ENCODE measurements around the gene C1QTNF8. TPM values are rescaled to one million over a fixed set of nuclear protein-coding genes. Genes with fewer than 3 reads are reported as not detected.

Gene C1QTNF8
- total and polyA plus RNA-seq, 2 donors (not counting 1 experiment from before 2014, with no cell fraction given), result not detected

DNA sequence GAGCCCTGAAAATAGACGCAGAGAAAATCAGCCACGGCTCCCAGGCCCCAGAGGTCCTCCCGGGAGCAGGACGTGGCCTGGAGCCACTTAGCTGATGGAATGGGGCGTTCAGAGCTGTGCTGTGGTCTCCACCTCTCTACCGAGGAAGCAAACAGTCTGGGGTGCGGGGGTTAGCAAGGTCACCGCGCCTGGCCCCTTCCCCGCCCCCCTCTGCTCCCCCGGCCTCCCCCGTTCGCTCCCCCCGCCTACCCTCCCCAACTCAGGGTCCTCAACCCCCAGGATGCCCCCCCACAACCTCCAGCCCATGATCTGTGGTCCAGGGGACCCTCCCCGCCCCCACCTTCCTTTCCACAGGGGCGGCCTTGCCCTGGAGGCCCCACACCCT, 20.6 kb upstream of the C1QTNF8 start:
- intact Hi-C loops (cut with micrococcal nuclease), result no loop called here
- no peaks in the 10 kb centered on the region for H3K9me3 ChIP-seq (ENCODE audit: control extremely low read depth in 1 of 3, control insufficient read depth in 2 of 3, insufficient read depth in 1 of 3, low read length in 2 of 3)
- CTCF ChIA-PET, result no interaction called here
- H3K36me3 ChIP-seq (replicated peaks in 1 of 2; ENCODE audit: control extremely low read depth in 1 of 2, control insufficient read depth in 1 of 2, extremely low read depth in 1 of 2, insufficient read depth in 2 of 2, low read length in 1 of 2), result no peaks in the 10 kb centered on the region
- no peak overlapping the region for H3K4me2 ChIP-seq (replicated peaks; ENCODE audit: low read depth, low read length, poor library complexity, severe bottlenecking)
- no peak overlapping the region for H3K4me3 ChIP-seq (ENCODE audit: control extremely low read depth in 1 of 5, extremely low read depth in 1 of 5, insufficient read depth in 1 of 5, low read depth in 2 of 5, low read length in 4 of 5)
- H3K4me3 Mint-ChIP-seq, result no peak overlapping the region
- H3K27ac ChIP-seq (ENCODE audit: low read length in 2 of 2), result no peak overlapping the region
- POLR2A ChIA-PET, result no interaction called here
- ATAC-seq (ENCODE audit: low read depth) (no peak), DNase-seq (no peak)
- H4K20me1 ChIP-seq (ENCODE audit: control insufficient read depth, insufficient read depth, low read length, poor library complexity, severe bottlenecking), result no peaks in the 10 kb centered on the region
- peaks cover 4% of the 10 kb centered on the region for H3K27me3 Mint-ChIP-seq
- no peak overlapping the region for H3K27ac Mint-ChIP-seq
- no peak overlapping the region for H3K9ac ChIP-seq (ENCODE audit: low read length)
- H3K4me1 ChIP-seq (ENCODE audit: control insufficient read depth in 2 of 2, insufficient read depth in 2 of 2, low read length in 2 of 2), result peaks cover 0 to 8% of the 10 kb centered on the region in 2 donors
- no peaks in the 10 kb centered on the region for H3K9me3 Mint-ChIP-seq (ENCODE audit: insufficient read depth)
- H3K79me2 ChIP-seq (ENCODE audit: control insufficient read depth, insufficient read depth, low read length), result no peaks in the 10 kb centered on the region
- H2AFZ ChIP-seq (ENCODE audit: insufficient read depth, low read depth, low read length, poor library complexity, severe bottlenecking), result no peak overlapping the region
- H3K27me3 ChIP-seq (replicated peaks in 1 of 4; ENCODE audit: control extremely low read depth in 1 of 4, control insufficient read depth in 3 of 4, insufficient read depth in 4 of 4, low read length in 3 of 4), result peaks cover 0 to 3% (median 0%) of the 10 kb centered on the region in 4 experiments
- peaks cover 5% of the 10 kb centered on the region for H3K4me1 Mint-ChIP-seq
- WGBS (ENCODE audit: insufficient coverage), result 70% methylated on average over 6 of the region's 16 CpGs
- TF ChIP-seq, protein P1, sequence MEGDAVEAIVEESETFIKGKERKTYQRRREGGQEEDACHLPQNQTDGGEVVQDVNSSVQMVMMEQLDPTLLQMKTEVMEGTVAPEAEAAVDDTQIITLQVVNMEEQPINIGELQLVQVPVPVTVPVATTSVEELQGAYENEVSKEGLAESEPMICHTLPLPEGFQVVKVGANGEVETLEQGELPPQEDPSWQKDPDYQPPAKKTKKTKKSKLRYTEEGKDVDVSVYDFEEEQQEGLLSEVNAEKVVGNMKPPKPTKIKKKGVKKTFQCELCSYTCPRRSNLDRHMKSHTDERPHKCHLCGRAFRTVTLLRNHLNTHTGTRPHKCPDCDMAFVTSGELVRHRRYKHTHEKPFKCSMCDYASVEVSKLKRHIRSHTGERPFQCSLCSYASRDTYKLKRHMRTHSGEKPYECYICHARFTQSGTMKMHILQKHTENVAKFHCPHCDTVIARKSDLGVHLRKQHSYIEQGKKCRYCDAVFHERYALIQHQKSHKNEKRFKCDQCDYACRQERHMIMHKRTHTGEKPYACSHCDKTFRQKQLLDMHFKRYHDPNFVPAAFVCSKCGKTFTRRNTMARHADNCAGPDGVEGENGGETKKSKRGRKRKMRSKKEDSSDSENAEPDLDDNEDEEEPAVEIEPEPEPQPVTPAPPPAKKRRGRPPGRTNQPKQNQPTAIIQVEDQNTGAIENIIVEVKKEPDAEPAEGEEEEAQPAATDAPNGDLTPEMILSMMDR (IDR thresholded peaks at IDR 0.05), result no peak
- no peak for TF ChIP-seq EZH2 (IDR thresholded peaks at IDR 0.05; ENCODE audit: borderline replicate concordance, insufficient read depth, low read depth, low read length, poor library complexity, severe bottlenecking)

DNA sequence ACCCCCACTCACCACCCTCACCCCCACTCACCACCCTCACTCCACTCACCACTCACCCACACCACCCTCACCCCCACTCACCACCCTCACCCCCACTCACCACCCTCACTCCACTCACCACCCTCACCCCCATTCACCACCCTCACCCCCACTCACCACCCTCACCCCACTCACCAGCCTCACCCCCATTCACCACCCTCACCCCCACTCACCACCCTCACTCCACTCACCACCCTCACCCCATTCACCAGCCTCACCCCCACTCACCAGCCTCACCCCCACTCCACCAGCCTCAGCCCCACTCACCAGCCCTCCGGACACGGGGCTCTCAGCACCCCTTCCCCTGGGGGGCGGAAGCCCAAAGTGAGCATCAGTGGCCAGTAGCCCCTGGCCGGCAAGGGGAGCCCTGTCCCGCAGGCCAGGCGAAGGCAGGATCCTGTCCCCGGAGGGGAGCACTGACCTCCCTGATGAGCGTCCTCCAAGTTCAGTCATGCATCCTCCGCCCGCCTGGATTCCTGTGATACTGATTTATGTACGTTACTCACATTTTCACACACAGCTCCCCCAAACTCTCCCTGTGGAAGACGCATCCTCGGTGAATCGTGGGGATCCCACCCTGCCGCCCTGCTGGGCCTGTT, 18.0 kb upstream of the C1QTNF8 start:
- Histone ChIP-seq H3K4me3 (ENCODE audit: control extremely low read depth in 1 of 5, extremely low read depth in 1 of 5, insufficient read depth in 1 of 5, low read depth in 2 of 5, low read length in 4 of 5) (no peak overlapping the region), H3K36me3 (replicated peaks in 1 of 2; ENCODE audit: control extremely low read depth in 1 of 2, control insufficient read depth in 1 of 2, extremely low read depth in 1 of 2, insufficient read depth in 2 of 2, low read length in 1 of 2) (no peaks in the 10 kb centered on the region), H3K4me2 (replicated peaks; ENCODE audit: low read depth, low read length, poor library complexity, severe bottlenecking) (no peak overlapping the region), H4K20me1 (ENCODE audit: control insufficient read depth, insufficient read depth, low read length, poor library complexity, severe bottlenecking) (no peaks in the 10 kb centered on the region), H3K27me3 (replicated peaks in 1 of 4; ENCODE audit: control extremely low read depth in 1 of 4, control insufficient read depth in 3 of 4, insufficient read depth in 4 of 4, low read length in 3 of 4) (peaks cover 0 to 3% (median 0%) of the 10 kb centered on the region in 4 experiments), H3K79me2 (ENCODE audit: control insufficient read depth, insufficient read depth, low read length) (no peaks in the 10 kb centered on the region), H3K4me1 (ENCODE audit: control insufficient read depth in 2 of 2, insufficient read depth in 2 of 2, low read length in 2 of 2) (no peaks in the 10 kb centered on the region), H2AFZ (ENCODE audit: insufficient read depth, low read depth, low read length, poor library complexity, severe bottlenecking) (no peak overlapping the region), H3K27ac (ENCODE audit: low read length in 2 of 2) (no peak overlapping the region), H3K9me3 (ENCODE audit: control extremely low read depth in 1 of 3, control insufficient read depth in 2 of 3, insufficient read depth in 1 of 3, low read length in 2 of 3) (no peaks in the 10 kb centered on the region), H3K9ac (ENCODE audit: low read length) (no peak overlapping the region)
- H3K9me3 Mint-ChIP-seq (ENCODE audit: insufficient read depth), result no peaks in the 10 kb centered on the region
- ChIA-PET POLR2A (no interaction called here), CTCF (no interaction called here)
- intact Hi-C loops (cut with micrococcal nuclease), result no loop called here
- ATAC-seq (ENCODE audit: low read depth), result no peak
- TF ChIP-seq, protein P1 (IDR thresholded peaks at IDR 0.05), result no peak
- no peak for TF ChIP-seq EZH2 (IDR thresholded peaks at IDR 0.05; ENCODE audit: borderline replicate concordance, insufficient read depth, low read depth, low read length, poor library complexity, severe bottlenecking)
- H3K4me1 Mint-ChIP-seq, result no peaks in the 10 kb centered on the region
- no peak overlapping the region for H3K4me3 Mint-ChIP-seq
- peaks cover 11% of the 10 kb centered on the region for H3K27me3 Mint-ChIP-seq
- H3K27ac Mint-ChIP-seq, result no peak overlapping the region
- 88% methylated on average over 15 of the region's 15 CpGs for WGBS (ENCODE audit: insufficient coverage)
- DNase-seq, result no peak

Data from B cell (primary cell).